Natural killer cell (primary cell): ENCODE measurements around the gene ACVR2A. TPM values are rescaled to one million over a fixed set of nuclear protein-coding genes. Genes with fewer than 3 reads are reported as not detected.

Experiments used
- ATAC-seq, 3 donors: fragments of 150-1000 bp in 2 of 3; fragments of 200-7000 bp in 1 of 3; cut with Tn5 transposase; 1 replicate in 1 of 3; 2 replicates in 2 of 3; pipeline ENCODE4 v1.10.0; 2021; ENCODE audit warnings: mild to moderate bottlenecking in 2 of 3, moderate library complexity in 2 of 3
- DNase-seq, 2 donors: peaks; one replicate each; pipeline versions ENCODE4 v3.0.0 to v3.0.0-alpha.2; 2013 to 2021; ENCODE audit warnings: mixed read lengths in 1 of 2
- H3K27ac ChIP-seq: one replicate; pipeline ENCODE4 v1.5.1; 2013; ENCODE audit warnings: mild to moderate bottlenecking, low read length
- H3K27me3 ChIP-seq: one replicate; pipeline ENCODE4 v1.6.1; 2013; ENCODE audit warnings: low read length; ENCODE audit not compliant: control insufficient read depth, insufficient read depth
- H3K36me3 ChIP-seq: one replicate; pipeline ENCODE4 v1.6.1; 2013; ENCODE audit warnings: low read length; ENCODE audit not compliant: control insufficient read depth, insufficient read depth
- H3K4me1 ChIP-seq: one replicate; pipeline ENCODE4 v1.6.1; 2013; ENCODE audit warnings: low read length; ENCODE audit not compliant: control insufficient read depth, insufficient read depth
- H3K4me3 ChIP-seq: one replicate; pipeline ENCODE4 v1.5.1; 2013; ENCODE audit warnings: low read length
- H3K9me3 ChIP-seq: one replicate; pipeline ENCODE4 v1.6.1; 2013; ENCODE audit warnings: low read length; ENCODE audit not compliant: control insufficient read depth, insufficient read depth
- H3K27ac Mint-ChIP-seq, 2 donors: one replicate each; pipeline ENCODE4 v1.8.0; 2022; ENCODE audit warnings: mild to moderate bottlenecking in 2 of 2, mixed read lengths in 2 of 2, moderate library complexity in 1 of 2
- H3K27me3 Mint-ChIP-seq, 2 donors: one replicate each; pipeline ENCODE4 v1.8.0; 2022; ENCODE audit warnings: low read depth in 2 of 2, mixed read lengths in 2 of 2
- H3K36me3 Mint-ChIP-seq: one replicate; pipeline ENCODE4 v1.8.0; 2022; ENCODE audit warnings: mixed read lengths
- H3K4me1 Mint-ChIP-seq, 2 donors: one replicate each; pipeline ENCODE4 v1.8.0; 2022; ENCODE audit warnings: mixed read lengths in 2 of 2
- H3K4me3 Mint-ChIP-seq: one replicate; pipeline ENCODE4 v1.8.0; 2022; ENCODE audit warnings: mild to moderate bottlenecking, moderate library complexity, mixed read lengths
- H3K9me3 Mint-ChIP-seq, 2 donors: one replicate each; pipeline ENCODE4 v1.8.0; 2022; ENCODE audit warnings: mixed read lengths in 2 of 2
- WGBS: methylation state at CpG from one replicate; pipeline ENCODE4 v1.1.7; 2013; ENCODE audit warnings: missing lambda C conversion rate; ENCODE audit not compliant: insufficient coverage; 5-methylcytosine and 5-hydroxymethylcytosine counted together
- intact Hi-C: fragments of 100-400 bp; cut with micrococcal nuclease; formaldehyde crosslinking; loops from one replicate; pipeline ENCODE4 v1.14.2; 2022
- total RNA-seq, 4 donors: library from RNA; stranded (reverse); fragments of 120-200 nt in 1 of 4; gene quantifications; one replicate each; pipeline versions ENCODE4 v1.2.3 to v1.2.4, GENCODE V29; 2013 to 2022
- TF ChIP-seq, protein P1 (sequence below): fragments of 200-600 bp; IDR thresholded peaks from one replicate; pipeline ENCODE4 v1.8.0; 2022; ENCODE audit warnings: antibody characterized with exemption

Gene ACVR2A
- total RNA-seq, 3 donors from 2014 or later (not counting 1 experiment from before 2014, with no cell fraction given) = 14.7 to 16.7 (median 16.2) TPM

DNA sequence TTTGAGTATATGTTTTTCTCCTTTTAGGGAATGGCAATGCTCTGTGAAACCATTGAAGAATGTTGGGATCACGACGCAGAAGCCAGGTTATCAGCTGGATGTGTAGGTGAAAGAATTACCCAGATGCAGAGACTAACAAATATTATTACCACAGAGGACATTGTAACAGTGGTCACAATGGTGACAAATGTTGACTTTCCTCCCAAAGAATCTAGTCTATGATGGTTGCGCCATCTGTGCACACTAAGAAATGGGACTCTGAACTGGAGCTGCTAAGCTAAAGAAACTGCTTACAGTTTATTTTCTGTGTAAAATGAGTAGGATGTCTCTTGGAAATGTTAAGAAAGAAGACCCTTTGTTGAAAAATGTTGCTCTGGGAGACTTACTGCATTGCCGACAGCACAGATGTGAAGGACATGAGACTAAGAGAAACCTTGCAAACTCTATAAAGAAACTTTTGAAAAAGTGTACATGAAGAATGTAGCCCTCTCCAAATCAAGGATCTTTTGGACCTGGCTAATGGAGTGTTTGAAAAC, 82.3 kb downstream of the ACVR2A start:
- Mint-ChIP-seq H3K4me1 (no peaks in the 10 kb centered on the region), H3K9me3 (no peaks in the 10 kb centered on the region), H3K27me3 (no peaks in the 10 kb centered on the region), H3K4me3 (no peak overlapping the region), H3K27ac (no peak overlapping the region), H3K36me3 (no peaks in the 10 kb centered on the region)
- H3K4me1 ChIP-seq = no peaks in the 10 kb centered on the region
- intact Hi-C loops = no loop called here
- 100% methylated on average over 2 of the region's 4 CpGs for WGBS
- H3K27me3 ChIP-seq = no peaks in the 10 kb centered on the region
- DNase-seq (no peak), ATAC-seq (no peak)
- H3K27ac ChIP-seq = no peak overlapping the region
- TF ChIP-seq, protein P1, sequence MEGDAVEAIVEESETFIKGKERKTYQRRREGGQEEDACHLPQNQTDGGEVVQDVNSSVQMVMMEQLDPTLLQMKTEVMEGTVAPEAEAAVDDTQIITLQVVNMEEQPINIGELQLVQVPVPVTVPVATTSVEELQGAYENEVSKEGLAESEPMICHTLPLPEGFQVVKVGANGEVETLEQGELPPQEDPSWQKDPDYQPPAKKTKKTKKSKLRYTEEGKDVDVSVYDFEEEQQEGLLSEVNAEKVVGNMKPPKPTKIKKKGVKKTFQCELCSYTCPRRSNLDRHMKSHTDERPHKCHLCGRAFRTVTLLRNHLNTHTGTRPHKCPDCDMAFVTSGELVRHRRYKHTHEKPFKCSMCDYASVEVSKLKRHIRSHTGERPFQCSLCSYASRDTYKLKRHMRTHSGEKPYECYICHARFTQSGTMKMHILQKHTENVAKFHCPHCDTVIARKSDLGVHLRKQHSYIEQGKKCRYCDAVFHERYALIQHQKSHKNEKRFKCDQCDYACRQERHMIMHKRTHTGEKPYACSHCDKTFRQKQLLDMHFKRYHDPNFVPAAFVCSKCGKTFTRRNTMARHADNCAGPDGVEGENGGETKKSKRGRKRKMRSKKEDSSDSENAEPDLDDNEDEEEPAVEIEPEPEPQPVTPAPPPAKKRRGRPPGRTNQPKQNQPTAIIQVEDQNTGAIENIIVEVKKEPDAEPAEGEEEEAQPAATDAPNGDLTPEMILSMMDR = no peak
- H3K4me3 ChIP-seq = no peak overlapping the region
- H3K36me3 ChIP-seq = peaks cover 12% of the 10 kb centered on the region
- no peaks in the 10 kb centered on the region for H3K9me3 ChIP-seq

DNA sequence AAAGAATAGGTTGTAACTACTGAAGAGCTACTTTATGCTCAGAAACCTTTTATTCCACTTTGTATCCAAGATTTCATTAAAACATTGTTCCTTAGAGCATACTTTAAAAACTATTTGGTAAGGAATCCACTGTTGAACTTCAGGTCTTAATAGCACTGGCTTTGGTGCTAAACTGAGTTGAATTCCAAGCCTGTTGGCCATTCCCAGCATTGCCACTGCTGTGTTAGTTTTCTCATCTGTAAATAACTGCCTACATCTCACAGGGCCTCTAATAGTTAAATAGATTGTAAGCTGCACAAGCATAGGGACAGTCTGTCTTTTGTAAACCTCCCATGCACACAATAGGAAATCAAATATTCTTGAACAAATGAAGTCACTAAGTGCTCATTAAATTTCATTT, 89.1 kb downstream of the ACVR2A start:
- Mint-ChIP-seq H3K27me3 (no peaks in the 10 kb centered on the region), H3K27ac (no peak overlapping the region), H3K4me3 (no peak overlapping the region), H3K36me3 (peaks cover 9% of the 10 kb centered on the region), H3K9me3 (no peaks in the 10 kb centered on the region), H3K4me1 (no peaks in the 10 kb centered on the region)
- H3K9me3 ChIP-seq = no peaks in the 10 kb centered on the region
- H3K27ac ChIP-seq = no peak overlapping the region
- H3K27me3 ChIP-seq = no peaks in the 10 kb centered on the region
- H3K36me3 ChIP-seq = peaks cover 45% of the 10 kb centered on the region
- intact Hi-C loops = no loop called here
- no peak for DNase-seq
- TF ChIP-seq, protein P1 = no peak
- no peaks in the 10 kb centered on the region for H3K4me1 ChIP-seq
- no peak for ATAC-seq
- H3K4me3 ChIP-seq = no peak overlapping the region

DNA sequence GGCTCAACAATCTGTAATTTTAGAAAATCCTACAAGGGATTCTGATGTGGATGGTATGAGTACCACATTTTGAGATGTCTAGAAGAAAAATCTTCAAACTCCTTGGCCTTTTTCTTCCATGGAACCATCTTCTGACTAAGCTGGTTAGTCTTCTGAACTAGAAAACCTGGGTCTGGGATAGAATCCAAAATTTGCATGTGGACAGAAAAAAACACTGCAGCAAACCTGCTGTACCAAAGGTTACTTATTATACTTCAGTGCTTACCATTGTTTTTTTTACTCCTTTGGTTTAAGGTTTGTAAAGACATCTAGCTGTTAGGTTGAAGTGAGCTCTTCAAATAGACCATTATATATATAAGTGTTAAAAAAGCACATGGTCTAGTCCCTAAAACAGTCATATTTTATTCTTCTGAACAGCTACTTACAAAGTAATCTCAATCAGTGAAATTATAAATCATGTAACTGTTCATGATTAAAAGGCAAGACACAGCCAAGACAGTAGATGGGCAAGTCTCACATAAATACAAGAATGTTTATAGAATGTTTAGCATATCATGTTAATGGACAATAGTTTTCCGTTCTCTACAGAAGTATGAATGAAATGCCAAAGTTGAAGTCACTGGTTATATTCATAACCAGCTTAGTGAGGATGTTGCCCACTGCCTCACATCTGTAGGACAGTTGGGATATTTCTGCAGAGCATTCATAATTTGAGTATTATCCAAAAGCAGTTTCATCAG, 90.2 kb downstream of the ACVR2A start:
- no peaks in the 10 kb centered on the region for H3K27me3 Mint-ChIP-seq
- WGBS = 100% methylated on average over 1 of the region's 1 CpG
- DNase-seq = no peak
- no peaks in the 10 kb centered on the region for H3K9me3 ChIP-seq
- H3K27ac ChIP-seq = no peak overlapping the region
- no peak overlapping the region for H3K27ac Mint-ChIP-seq
- H3K36me3 ChIP-seq = peaks cover 50% of the 10 kb centered on the region
- TF ChIP-seq, protein P1 = no peak
- intact Hi-C loops = loop anchor here (5.0 kb wide), 1 partner anchor 1627 kb away; no protein-coding TSS in a partner anchor
- H3K9me3 Mint-ChIP-seq = no peaks in the 10 kb centered on the region
- no peaks in the 10 kb centered on the region for H3K4me1 ChIP-seq
- no peaks in the 10 kb centered on the region for H3K4me1 Mint-ChIP-seq
- H3K4me3 Mint-ChIP-seq = no peak overlapping the region
- no peak overlapping the region for H3K4me3 ChIP-seq
- peaks cover 9% of the 10 kb centered on the region for H3K36me3 Mint-ChIP-seq
- H3K27me3 ChIP-seq = no peaks in the 10 kb centered on the region
- ATAC-seq = no peak
